IMR-90 (cell line): ENCODE data around the gene PHF20. TPM values are rescaled to one million over a fixed set of nuclear protein-coding genes. Genes with fewer than 3 reads are reported as not detected.

Experiments used
- ATAC-seq: fragments of 200-7000 bp; cut with Tn5 transposase; 2 replicates; pipeline ENCODE4 v1.9.1; 2020; ENCODE audit warnings: low read depth, mild to moderate bottlenecking, moderate library complexity
- BruUV-seq: library from RNA; stranded (reverse); fragments of 400-500 nt; replicated peaks from 2 replicates; lab custom pipeline; 2021; lab: Mats Ljungman, UMichigan
- CTCF ChIA-PET: fragments of 300-600 bp; formaldehyde crosslinking; extraction: SDS; loops from one replicate; lab custom pipeline; 2021; ENCODE audit warnings: antibody characterized with exemption; lab: Yijun Ruan, JAX
- POLR2A ChIA-PET: fragments of 300-600 bp; sonication (Branson Sonifier 250); formaldehyde crosslinking; loops from one replicate; lab custom pipeline; 2022; ENCODE audit warnings: antibody characterized with exemption; ENCODE audit not compliant: unreplicated experiment; lab: Charles Lee
- DNase-seq: peaks from one replicate; pipeline ENCODE4 v3.0.0; 2013
- H2AFZ ChIP-seq: replicated peaks from 2 replicates; pipeline ENCODE3; 2013; ENCODE audit warnings: low read length, mild to moderate bottlenecking; ENCODE audit not compliant: poor library complexity
- H2AK5ac ChIP-seq: 2 replicates; pipeline ENCODE4 v1.6.1; 2013; ENCODE audit warnings: low read depth, low read length, inconsistent platforms
- H2AK9ac ChIP-seq: replicated peaks from 2 replicates; pipeline ENCODE3; 2013; ENCODE audit warnings: mild to moderate bottlenecking, low read depth, low read length, moderate library complexity; ENCODE audit not compliant: poor library complexity
- H2BK120ac ChIP-seq: 2 replicates; pipeline ENCODE4 v1.6.1; 2013; ENCODE audit warnings: low read depth, low read length, inconsistent platforms
- H2BK15ac ChIP-seq: 3 replicates; pipeline ENCODE4 v1.6.1; 2013; ENCODE audit warnings: low read depth, low read length, inconsistent platforms
- H2BK20ac ChIP-seq: 2 replicates; pipeline ENCODE4 v1.6.1; 2013; ENCODE audit warnings: low read depth, mild to moderate bottlenecking, inconsistent platforms, low read length, moderate library complexity
- H2BK5ac ChIP-seq: 2 replicates; pipeline ENCODE4 v1.6.1; 2013; ENCODE audit warnings: mild to moderate bottlenecking, low read depth, low read length, inconsistent platforms; ENCODE audit not compliant: poor library complexity, severe bottlenecking
- H3K14ac ChIP-seq: replicated peaks from 2 replicates; pipeline ENCODE4 v1.6.1; 2013; ENCODE audit warnings: low read depth, low read length, inconsistent platforms
- H3K18ac ChIP-seq: 2 replicates; pipeline ENCODE4 v1.6.1; 2013; ENCODE audit warnings: low read depth, low read length, control low read depth
- H3K23ac ChIP-seq: 2 replicates; pipeline ENCODE4 v1.6.1; 2013; ENCODE audit warnings: low read depth, low read length, inconsistent platforms
- H3K27ac ChIP-seq: 2 replicates; pipeline ENCODE4 v1.5.1; 2013; ENCODE audit warnings: mild to moderate bottlenecking, control low read depth, low read length; ENCODE audit not compliant: insufficient read depth
- H3K27me3 ChIP-seq: 2 replicates; pipeline ENCODE4 v1.6.1; 2013; ENCODE audit warnings: low read length; ENCODE audit not compliant: control insufficient read depth, insufficient read depth
- H3K36me3 ChIP-seq: 2 replicates; pipeline ENCODE4 v1.6.1; 2013; ENCODE audit warnings: low read length, mixed read lengths; ENCODE audit not compliant: control insufficient read depth, insufficient read depth
- H3K4ac ChIP-seq: 2 replicates; pipeline ENCODE4 v1.6.1; 2013; ENCODE audit warnings: low read depth, low read length, inconsistent platforms
- H3K4me1 ChIP-seq: 2 replicates; pipeline ENCODE4 v1.6.1; 2013; ENCODE audit warnings: low read length, mixed read lengths; ENCODE audit not compliant: control insufficient read depth, insufficient read depth
- H3K4me2 ChIP-seq: 2 replicates; pipeline ENCODE4 v1.6.1; 2013; ENCODE audit warnings: low read depth, mild to moderate bottlenecking, control low read depth, low read length, moderate library complexity
- H3K4me3 ChIP-seq: 2 replicates; pipeline ENCODE4 v1.5.1; 2013; ENCODE audit warnings: low read depth, mild to moderate bottlenecking, control low read depth, low read length, moderate library complexity; ENCODE audit not compliant: insufficient read depth
- H3K56ac ChIP-seq: 2 replicates; pipeline ENCODE4 v1.6.1; 2013; ENCODE audit warnings: low read length, inconsistent platforms; ENCODE audit not compliant: insufficient read depth; ENCODE audit errors: extremely low read depth
- H3K79me1 ChIP-seq, 2 experiments: 2 replicates each; pipeline ENCODE4 v1.6.1; 2013; ENCODE audit warnings: low read length in 2 of 2, inconsistent platforms in 1 of 2, low read depth in 1 of 2
- H3K9ac ChIP-seq: 2 replicates; pipeline ENCODE4 v1.6.1; 2013; ENCODE audit warnings: low read depth, low read length, control low read depth
- H3K9me1 ChIP-seq: 2 replicates; pipeline ENCODE4 v1.6.1; 2013; ENCODE audit warnings: low read length, inconsistent platforms; ENCODE audit not compliant: insufficient read depth
- H3K9me3 ChIP-seq: 2 replicates; pipeline ENCODE4 v1.6.1; 2013; ENCODE audit warnings: low read length; ENCODE audit not compliant: control insufficient read depth, insufficient read depth
- H4K20me1 ChIP-seq: 2 replicates; pipeline ENCODE4 v1.6.1; 2013; ENCODE audit warnings: low read length, inconsistent platforms; ENCODE audit not compliant: insufficient read depth
- H4K5ac ChIP-seq: 2 replicates; pipeline ENCODE4 v1.6.1; 2013; ENCODE audit warnings: mild to moderate bottlenecking, low read depth, low read length, control low read depth
- H4K8ac ChIP-seq, 2 experiments: 2 replicates each; pipeline ENCODE4 v1.6.1; 2013; ENCODE audit warnings: low read depth in 2 of 2, low read length in 2 of 2, control low read depth in 1 of 2, inconsistent platforms in 1 of 2
- H4K91ac ChIP-seq: 2 replicates; pipeline ENCODE4 v1.6.1; 2013; ENCODE audit warnings: low read depth, low read length, inconsistent platforms; ENCODE audit not compliant: insufficient read depth
- BHLHE40 ChIP-seq: fragments of 150-350 bp; IDR thresholded peaks from 2 replicates; pipeline ENCODE4 v1.6.1; 2016; ENCODE audit warnings: mild to moderate bottlenecking, low read depth, low read length
- CEBPB ChIP-seq: IDR thresholded peaks from 2 replicates; pipeline ENCODE4 v1.6.1; 2012; ENCODE audit warnings: low read depth, low read length, improper control_type of control experiment
- CTCF ChIP-seq: conservative IDR thresholded peaks from 2 replicates; pipeline ENCODE4 v1.5.1; 2012; ENCODE audit warnings: mild to moderate bottlenecking, low read depth, low read length, improper control_type of control experiment
- ELK1 ChIP-seq: fragments of 150-350 bp; IDR thresholded peaks from 2 replicates; pipeline ENCODE4 v1.6.1; 2016; ENCODE audit warnings: low read depth, mild to moderate bottlenecking, low read length, moderate library complexity, borderline replicate concordance
- FOS ChIP-seq: fragments of 150-350 bp; IDR thresholded peaks from 2 replicates; pipeline ENCODE4 v1.6.1; 2016; ENCODE audit warnings: low read depth, low read length
- MAFK ChIP-seq: IDR thresholded peaks from 2 replicates; pipeline ENCODE4 v1.6.1; 2012; ENCODE audit warnings: low read depth, low read length, improper control_type of control experiment
- NFE2L2 ChIP-seq: fragments of 150-350 bp; IDR thresholded peaks from 2 replicates; pipeline ENCODE4 v1.6.1; 2016; ENCODE audit warnings: low read depth, mild to moderate bottlenecking, low read length
- POLR2A ChIP-seq: IDR thresholded peaks from 2 replicates; pipeline ENCODE4 v1.6.1; 2012; ENCODE audit warnings: mild to moderate bottlenecking, low read depth, low read length
- RCOR1 ChIP-seq: IDR thresholded peaks from 2 replicates; pipeline ENCODE4 v1.6.1; 2012; ENCODE audit warnings: mild to moderate bottlenecking, low read length, improper control_type of control experiment; ENCODE audit not compliant: insufficient replicate concordance
- SMC3 ChIP-seq: fragments of 150-350 bp; IDR thresholded peaks from 2 replicates; pipeline ENCODE4 v1.6.1; 2016; ENCODE audit warnings: low read depth, mild to moderate bottlenecking, antibody characterized with exemption, low read length, moderate library complexity
- USF2 ChIP-seq: fragments of 150-350 bp; IDR thresholded peaks from 2 replicates; pipeline ENCODE4 v1.6.1; 2017; ENCODE audit warnings: mild to moderate bottlenecking, antibody characterized with exemption, low read length, low read depth
- WGBS, 2 experiments: methylation state at CpG; one replicate each; pipeline versions ENCODE4 v1.1.5 to v1.1.7; 2013; ENCODE audit warnings: missing lambda C conversion rate in 2 of 2; ENCODE audit not compliant: insufficient read length in 1 of 2; ENCODE audit errors: extremely low coverage in 2 of 2; 5-methylcytosine and 5-hydroxymethylcytosine counted together
- dilution Hi-C: fragments of 300-500 bp; cut with HindIII; formaldehyde crosslinking; loops from one replicate; pipeline ENCODE4 v1.14.3; 2018; ENCODE audit warnings: low sequenced_read_pairs; ENCODE audit not compliant: unreplicated experiment
- in situ Hi-C: fragments of 300-500 bp; cut with MboI; formaldehyde crosslinking; loops from 3 replicates; pipeline ENCODE4 v1.14.3; 2019; ENCODE audit warnings: low sequenced_read_pairs, inconsistent platforms, mixed read lengths
- intact Hi-C: fragments of 100-400 bp; cut with micrococcal nuclease; formaldehyde crosslinking; loops from 2 replicates; pipeline ENCODE4 v1.10.0; 2022
- polyA plus RNA-seq, 3 experiments: library from polyadenylated mRNA; depleted of rRNA; stranded (reverse); fragments of >200 nt; gene quantifications; 2 replicates each; pipeline ENCODE4 v1.2.3, GENCODE V29; 2012; ENCODE audit warnings: low replicate concordance in 1 of 3
- total RNA-seq: library from RNA; depleted of rRNA; stranded (reverse); fragments of >200 nt; gene quantifications from 2 replicates; pipeline ENCODE4 v1.2.3, GENCODE V29; 2012

The PHF20 gene
- total and polyA plus RNA-seq, 2 of the 4 experiments (the other 2 are of a cell fraction): 22.0 to 22.5 TPM

GRCh38 chr20:35791821-35792220 is 20.0 kb downstream of the PHF20 start:
- ATAC-seq (peak; percentile 96), DNase-seq (peak; percentile 93)
- intact Hi-C loops: loop anchor here (2.0 kb wide), 1 partner anchor 49 kb away; the partner anchor contains the start of gene RBM39
- peak overlapping the region; percentile 96 for H2BK120ac ChIP-seq
- H3K18ac ChIP-seq: peak overlapping the region; percentile 80
- peak overlapping the region; percentile 77 for H3K23ac ChIP-seq
- H3K9me1 ChIP-seq: peaks cover 10% of the 10 kb centered on the region
- no peaks in the 10 kb centered on the region for H3K36me3 ChIP-seq
- peak overlapping the region; percentile 5; the same call in 1 of the 2 replicates for H3K9ac ChIP-seq
- no peaks in the 10 kb centered on the region for H3K9me3 ChIP-seq
- in situ Hi-C loops: no loop called here
- no CpG with 5 or more reads among the region's 3 CpGs for WGBS, 2 experiments
- H4K91ac ChIP-seq: peak overlapping the region; percentile 92
- dilution Hi-C loops: no loop called here
- BruUV-seq: no TSS peak
- POLR2A ChIA-PET: interaction anchor here (1.0 kb wide), 1 partner anchor 49 kb away, joined by 3 read pairs; the partner anchor contains the start of gene RBM39
- no peak for TF ChIP-seq CTCF
- TF ChIP-seq BHLHE40: 0 out of 2 replicates have a peak, but pooled peaks have one; percentile 21
- TF ChIP-seq RCOR1: no peak
- no peak for TF ChIP-seq NFE2L2
- no peak for TF ChIP-seq ELK1
- no peak for TF ChIP-seq SMC3
- no peak for TF ChIP-seq MAFK
- no peak for TF ChIP-seq USF2
- TF ChIP-seq FOS: peak; percentile 60; the same call in 1 of the 2 replicates
- TF ChIP-seq POLR2A: no peak
- no peak for TF ChIP-seq CEBPB
- peak overlapping the region; percentile 69; the same call in 2 of the 3 replicates for H2BK15ac ChIP-seq
- H3K4me2 ChIP-seq: peak overlapping the region; percentile 55
- H2BK20ac ChIP-seq: peak overlapping the region; percentile 91
- no peak overlapping the region for H3K4me3 ChIP-seq
- peaks cover 9% of the 10 kb centered on the region for H4K20me1 ChIP-seq
- H2AK9ac ChIP-seq: peak overlapping the region; percentile 12
- H3K27ac ChIP-seq: peak overlapping the region; percentile 86
- CTCF ChIA-PET: interaction anchor here (0.8 to 1.2 kb wide), 2 partner anchors 10 to 92 kb away, joined by 3 read pairs; no protein-coding TSS in a partner anchor
- peak overlapping the region; percentile 9 to 73; a peak in 3 of 4 replicates for H4K8ac ChIP-seq
- no peaks in the 10 kb centered on the region for H3K27me3 ChIP-seq
- peaks cover 33 to 71% of the 10 kb centered on the region in 2 experiments for H3K79me1 ChIP-seq
- H2AK5ac ChIP-seq: peak overlapping the region; percentile 94
- peaks cover 13% of the 10 kb centered on the region for H3K4me1 ChIP-seq
- peak overlapping the region; percentile 49 for H3K56ac ChIP-seq
- no peak overlapping the region for H2AFZ ChIP-seq
- peak overlapping the region; percentile 71; the same call in 1 of the 2 replicates for H4K5ac ChIP-seq
- peak overlapping the region; percentile 97 for H2BK5ac ChIP-seq
- peak overlapping the region; percentile 53 for H3K14ac ChIP-seq
- peak overlapping the region; percentile 87 for H3K4ac ChIP-seq
